NOMO-1 treated with DMSO at 0.1 percent for 48 hours (cell line): ENCODE measurements around the gene COX8A.

Experiments
- DNase-seq: peaks from one replicate; lab custom pipeline; 2025; ENCODE audit not compliant: unreplicated experiment; lab: John Stamatoyannopoulos, UW

COX8A gene

GRCh38 chr11:64001484-64002420 is 27.3 kb downstream of the COX8A start:
- no peak for DNase-seq

DNA sequence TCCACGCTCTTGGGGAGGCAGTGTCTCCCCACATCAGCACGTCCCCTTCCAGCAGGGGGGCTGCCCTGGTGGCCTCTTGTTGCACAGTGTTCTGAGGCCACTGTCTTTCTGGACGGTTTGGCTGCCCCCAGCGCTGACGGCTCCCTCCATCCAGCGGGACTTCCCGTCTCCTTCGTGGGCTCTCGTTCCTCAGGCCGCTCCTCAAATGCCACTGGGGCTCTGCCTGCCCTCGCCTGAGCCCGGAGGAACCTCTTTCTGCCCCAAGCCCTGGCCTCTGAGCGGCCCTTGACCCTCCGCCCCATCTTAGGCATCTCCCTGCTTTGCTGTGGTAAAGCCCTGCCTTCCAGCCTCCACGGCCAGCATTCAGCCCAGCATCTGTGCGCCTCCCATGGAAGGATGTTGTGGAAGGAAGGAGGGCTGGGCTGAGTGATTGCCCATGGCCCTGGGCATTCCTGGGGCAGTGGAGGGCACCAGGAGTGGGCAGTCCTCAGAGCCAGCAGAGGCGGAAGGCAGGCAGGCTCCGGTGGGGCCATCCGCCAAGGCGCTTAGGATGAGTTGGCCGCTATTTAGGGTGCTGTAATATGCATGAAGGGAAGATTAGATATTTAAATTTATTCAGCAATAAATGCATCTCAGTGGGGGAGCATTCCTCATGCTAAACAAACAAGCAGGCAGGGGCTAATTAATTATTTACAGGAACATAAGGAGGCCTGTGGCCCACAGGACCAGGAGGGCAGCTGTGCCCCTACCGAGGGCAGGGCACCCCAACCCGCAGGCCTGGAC is 29.6 kb downstream of the COX8A start:
- no peak for DNase-seq

GRCh38 chr11:64004590-64004984 is 30.2 kb downstream of the COX8A start:
- no peak for DNase-seq

DNA sequence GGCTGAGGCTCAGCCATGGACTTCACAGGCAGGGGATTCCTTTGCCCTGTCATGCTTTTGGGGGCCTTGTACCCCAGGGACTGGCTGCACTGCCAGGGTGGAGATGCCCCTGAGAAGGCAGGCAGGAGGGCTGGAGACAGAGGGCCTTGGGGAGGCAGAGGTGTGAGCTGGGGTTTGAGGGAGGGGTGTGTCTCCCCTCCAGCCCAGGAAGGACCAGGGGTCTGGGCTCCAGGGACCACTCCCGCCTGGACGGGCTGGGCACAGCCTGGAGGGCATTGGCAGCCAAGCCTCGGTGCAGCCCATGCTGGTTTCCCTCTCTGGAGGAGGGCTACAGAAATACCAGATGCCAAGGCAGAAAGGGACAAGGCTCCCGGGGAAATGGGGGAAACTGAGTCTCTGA is 31.3 kb downstream of the COX8A start:
- DNase-seq = no peak

DNA sequence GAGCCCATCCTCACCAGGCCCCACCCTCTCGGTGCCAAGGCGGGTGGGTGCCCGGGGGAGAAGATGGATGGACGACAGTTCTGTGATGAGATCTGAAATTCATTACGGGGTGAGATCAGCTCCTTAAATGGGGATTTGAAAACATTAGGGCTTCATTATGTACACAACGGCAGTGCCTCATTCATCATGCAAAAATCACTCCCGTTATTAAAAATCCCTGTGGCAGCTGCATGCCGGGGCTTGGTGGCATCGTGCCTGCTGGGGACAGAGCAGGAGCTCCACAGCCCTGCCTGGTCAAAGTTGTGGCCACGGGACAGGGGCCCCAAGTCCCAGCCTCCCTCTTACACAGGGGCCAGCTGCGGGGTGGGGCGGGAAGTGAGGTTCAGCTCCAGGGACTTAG is 32.0 kb downstream of the COX8A start:
- no peak for DNase-seq

DNA sequence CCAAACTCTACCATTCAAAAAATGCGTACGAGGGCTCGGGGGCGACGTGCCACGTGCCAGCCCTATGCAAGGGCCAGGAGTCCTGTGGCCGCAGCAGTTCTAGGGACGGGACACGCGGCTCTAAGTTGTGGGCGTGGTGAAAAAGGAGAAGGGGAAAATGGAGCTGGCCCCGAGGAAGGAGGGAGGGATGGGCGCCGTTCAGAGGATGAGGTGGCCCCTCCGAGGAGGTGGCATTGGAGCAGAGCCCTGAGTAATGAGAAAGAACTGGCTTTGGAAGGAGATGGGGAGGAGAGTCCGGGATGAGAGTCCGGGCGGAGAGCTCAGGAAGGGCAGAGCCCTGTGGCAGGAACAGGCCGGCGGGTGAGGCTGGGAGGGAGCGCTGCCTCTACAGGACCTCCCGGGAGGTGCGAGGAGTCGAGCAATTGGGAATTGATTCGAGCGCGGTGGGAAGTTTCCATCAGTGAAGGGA is 32.8 kb downstream of the COX8A start:
- DNase-seq = peak; percentile 58

DNA sequence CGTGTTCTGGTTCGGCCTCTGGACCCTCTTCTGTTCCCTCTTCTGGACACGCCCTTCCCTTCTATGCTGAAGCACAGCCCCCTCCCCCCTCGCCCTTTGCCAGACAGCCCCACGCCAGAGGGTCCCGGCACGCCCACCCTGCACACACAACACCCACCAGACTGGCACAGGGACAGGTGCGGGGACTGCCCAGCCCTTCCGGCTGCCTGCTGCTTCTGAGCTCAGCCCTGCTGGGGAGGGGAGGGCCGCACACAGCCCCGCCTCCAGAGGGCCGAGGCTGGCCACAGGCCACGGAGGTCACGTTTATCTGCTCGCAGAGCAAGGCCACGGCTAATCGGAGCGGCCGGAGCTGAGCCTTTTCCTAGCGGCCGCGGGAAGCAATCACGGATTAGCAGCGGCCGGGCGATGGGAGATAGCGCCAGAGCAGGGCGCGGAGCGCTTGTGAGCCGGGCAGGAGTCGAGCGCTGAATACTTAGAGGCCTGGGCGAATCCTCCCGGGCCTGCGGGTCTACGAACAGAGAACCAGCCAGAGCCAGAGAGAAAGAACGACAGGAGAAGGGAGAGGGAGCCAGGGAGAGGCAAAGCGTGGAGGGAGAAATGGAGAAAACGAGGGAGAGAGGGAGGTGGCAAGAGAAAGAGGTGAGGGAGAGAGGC is 33.3 kb downstream of the COX8A start:
- no peak for DNase-seq

GRCh38 chr11:64008283-64008913 is 34.0 kb downstream of the COX8A start:
- DNase-seq = no peak

GRCh38 chr11:64008914-64009633 is 34.7 kb downstream of the COX8A start:
- DNase-seq = no peak

- DNase-seq = no peak
Observed at GRCh38 chr11:64009710-64010109, 35.3 kb downstream of the COX8A start.

- no peak for DNase-seq
Observed at GRCh38 chr11:64010783-64011182, 36.4 kb downstream of the COX8A start.

DNA sequence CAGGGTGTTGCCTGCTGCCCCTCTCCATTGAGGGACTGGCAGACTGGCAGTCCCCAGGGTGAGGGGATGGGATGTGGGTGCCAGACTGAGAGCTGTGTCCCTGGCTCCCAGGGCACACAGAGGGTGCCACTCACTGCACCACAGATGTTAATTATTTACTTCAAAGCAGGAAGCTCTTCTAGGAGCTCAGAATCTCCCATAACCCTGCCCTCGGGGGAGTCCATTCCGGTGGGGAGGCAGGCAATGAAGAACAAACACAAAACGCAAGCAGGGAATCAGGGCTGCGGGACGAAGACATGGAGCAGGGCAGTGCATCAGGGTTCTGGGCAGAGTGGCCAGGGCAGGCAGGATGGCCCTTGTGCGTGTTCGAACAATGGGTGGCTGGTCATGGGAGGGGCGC is 37.0 kb downstream of the COX8A start:
- DNase-seq = no peak

GRCh38 chr11:64013141-64013896 is 38.9 kb downstream of the COX8A start:
- DNase-seq = no peak

- no peak for DNase-seq
Observed at GRCh38 chr11:64014356-64014755, 39.9 kb downstream of the COX8A start.

DNA sequence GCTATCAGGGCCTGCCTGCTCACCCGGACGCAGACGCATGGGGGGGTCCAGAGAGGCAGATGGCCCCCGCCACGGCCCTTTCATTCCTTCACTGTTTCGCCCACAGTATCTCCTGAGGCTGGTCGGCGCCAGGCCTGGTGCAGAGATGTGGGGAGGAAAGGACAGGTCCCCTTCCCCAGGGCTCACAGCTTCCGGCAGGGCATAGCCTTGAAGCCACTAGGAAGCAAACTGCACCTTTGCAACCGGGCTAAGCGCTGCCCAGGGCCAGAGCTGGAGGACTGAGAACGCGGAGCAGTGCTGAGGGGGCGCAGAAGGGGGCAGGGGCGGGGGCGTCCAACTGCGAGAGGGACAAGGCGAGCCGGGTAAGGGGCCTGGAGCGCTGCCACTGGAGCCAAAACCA is 41.1 kb downstream of the COX8A start:
- DNase-seq = no peak

GRCh38 chr11:64015935-64016845 is 41.8 kb downstream of the COX8A start:
- DNase-seq = no peak

DNA sequence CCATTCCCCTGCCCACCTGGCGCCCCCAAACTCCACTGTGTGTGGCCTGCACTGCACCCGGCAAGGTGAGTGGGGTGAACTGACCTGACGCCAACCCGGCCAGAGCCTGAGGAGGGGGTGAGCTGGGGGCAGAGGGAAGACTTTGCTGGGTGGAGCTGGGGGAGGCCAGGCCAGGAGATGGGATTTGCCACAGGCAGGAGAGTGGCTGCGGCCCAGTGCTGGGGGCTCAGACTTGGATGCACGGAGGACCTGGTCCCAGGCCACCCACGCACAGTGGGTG is 43.5 kb downstream of the COX8A start:
- DNase-seq = no peak

GRCh38 chr11:64018310-64018709 is 43.9 kb downstream of the COX8A start:
- DNase-seq = no peak
